DMS153 (cell line): ENCODE results near the gene ALAS1.

Source experiments
- DNase-seq: peaks from one replicate; lab custom pipeline; 2025; lab: John Stamatoyannopoulos, UW

Gene ALAS1

GRCh38 chr3:52249683-52250082 is 51.7 kb downstream of the ALAS1 start:
- no peak for DNase-seq

GRCh38 chr3:52250122-52250521 is 52.2 kb downstream of the ALAS1 start:
- no peak for DNase-seq

- no peak for DNase-seq
These were observed 55.6 kb downstream of the ALAS1 start for GRCh38 chr3:52253314-52254304.

GRCh38 chr3:52254608-52255007 is 56.6 kb downstream of the ALAS1 start:
- DNase-seq: no peak

GRCh38 chr3:52256159-52256558 is 58.2 kb downstream of the ALAS1 start:
- DNase-seq: no peak

GRCh38 chr3:52256622-52257021 is 58.7 kb downstream of the ALAS1 start:
- no peak for DNase-seq

- no peak for DNase-seq
These were observed 60.0 kb downstream of the ALAS1 start for GRCh38 chr3:52257911-52258310.

GRCh38 chr3:52259035-52259434 is 61.1 kb downstream of the ALAS1 start:
- DNase-seq: no peak

GRCh38 chr3:52259448-52259847 is 61.5 kb downstream of the ALAS1 start:
- no peak for DNase-seq

GRCh38 chr3:52262447-52262846 is 64.5 kb downstream of the ALAS1 start:
- no peak for DNase-seq
